ENCODE data around the gene MAPK12. TPM values are rescaled to one million over a fixed set of nuclear protein-coding genes. Genes with fewer than 3 reads are reported as not detected.

The MAPK12 gene
- total and polyA plus RNA-seq, 9 of the 15 experiments (the other 6 are each of a cell fraction or from before 2014, with no cell fraction given): 0.79 to 71.5 (median 32.8) TPM

- TF ChIP-seq KLF13 (tag; IDR thresholded peaks at IDR 0.05; ENCODE audit: borderline replicate concordance, low read depth) (no peak), ZNF592 (IDR thresholded peaks at IDR 0.05) (no peak), ZFP30 (CRISPR knock-in tag; IDR thresholded peaks at IDR 0.05; ENCODE audit: borderline replicate concordance) (no peak)
Observed at GRCh38 chr22:50218153-50218995, 43.1 kb downstream of the MAPK12 start (continued).

GRCh38 chr22:50217543-50218152 is 43.8 kb downstream of the MAPK12 start:
- DNase-seq (ENCODE audit: extremely low read depth in 1 of 4, low spot score in 3 of 4): no peak
- H3K9me3 ChIP-seq (replicated peaks; ENCODE audit: control insufficient read depth, insufficient read depth, low read depth, low read length): 0 out of 2 replicates have a peak, but pooled peaks cover 1% of the 10 kb centered on the region
- H3K27ac ChIP-seq (ENCODE audit: extremely low read depth, low read depth, low read length): no peak overlapping the region
- H2AFZ ChIP-seq (ENCODE audit: low read depth, low read length): no peak overlapping the region
- in situ Hi-C loops (cut with MboI) (no loop called here), intact Hi-C loops (cut with micrococcal nuclease) (no loop called here)
- H3K4me2 ChIP-seq (ENCODE audit: insufficient read depth, low read length): no peak overlapping the region
- no TSS peak for BruUV-seq (replicated peaks)
- ChIA-PET POLR2A (interaction anchor here (0.6 to 1.1 kb wide), 3 partner anchors 10 to 55 kb away, joined by 3 to 4 read pairs (median 3); no protein-coding TSS in a partner anchor), CTCF (ENCODE audit: low intra/inter-chr PET ratio) (no interaction called here)
- no peaks in the 10 kb centered on the region for H3K9me1 ChIP-seq (ENCODE audit: control insufficient read depth, insufficient read depth, low read length)
- H3K36me3 ChIP-seq (ENCODE audit: control insufficient read depth, insufficient read depth, low read length): peaks cover 89% of the 10 kb centered on the region; the same call in 2 of the 3 replicates
- peaks cover 13% of the 10 kb centered on the region; the same call in 2 of the 3 replicates for H3K79me2 ChIP-seq (ENCODE audit: control insufficient read depth, insufficient read depth, low read length)
- H4K20me1 ChIP-seq (replicated peaks; ENCODE audit: control insufficient read depth, insufficient read depth, low read length): no peaks in the 10 kb centered on the region
- peaks cover 0 to 30% of the 10 kb centered on the region in 2 experiments; a peak in 3 of 5 replicates for H3K4me1 ChIP-seq (replicated peaks in 1 of 2; ENCODE audit: control insufficient read depth in 2 of 2, insufficient read depth in 2 of 2, low read length in 2 of 2)
- no peak for FAIRE-seq
- no peak for ATAC-seq
- 85% methylated on average over 5 of the region's 21 CpGs for WGBS (ENCODE audit: insufficient coverage, low coverage, missing lambda C conversion rate)
- no peak overlapping the region for H3K4me3 ChIP-seq
- H3K9ac ChIP-seq (ENCODE audit: insufficient read depth in 1 of 2, low read depth in 2 of 2, low read length in 2 of 2): no peak overlapping the region
- no peaks in the 10 kb centered on the region for H3K27me3 ChIP-seq (ENCODE audit: control insufficient read depth in 2 of 2, insufficient read depth in 2 of 2, low read length in 2 of 2)
- TF ChIP-seq POLR2G (IDR thresholded peaks at IDR 0.05; ENCODE audit: low read depth, low read length): peak; percentile 29; the same call in 1 of the 2 replicates
- peak; percentile 15 for TF ChIP-seq CCNT2 (IDR thresholded peaks at IDR 0.05; ENCODE audit: borderline replicate concordance, extremely low read depth, insufficient read length, low read depth, low read length)
- no peak for TF ChIP-seq VEZF1 (CRISPR knock-in tag; IDR thresholded peaks at IDR 0.05)
- no peak for TF ChIP-seq ZNF696 (CRISPR knock-in tag; conservative IDR thresholded peaks at IDR 0.05)
